IMR-90 (cell line): ENCODE results near the gene CCN5. TPM values are rescaled to one million over a fixed set of nuclear protein-coding genes. Genes with fewer than 3 reads are reported as not detected.

Experiments
- ATAC-seq: fragments of 200-7000 bp; cut with Tn5 transposase; 2 replicates; pipeline ENCODE4 v1.9.1; 2020; ENCODE audit warnings: low read depth, mild to moderate bottlenecking, moderate library complexity
- BruUV-seq: library from RNA; stranded (reverse); fragments of 400-500 nt; replicated peaks from 2 replicates; lab custom pipeline; 2021; lab: Mats Ljungman, UMichigan
- CTCF ChIA-PET: fragments of 300-600 bp; formaldehyde crosslinking; extraction: SDS; loops from one replicate; lab custom pipeline; 2021; ENCODE audit warnings: antibody characterized with exemption; lab: Yijun Ruan, JAX
- POLR2A ChIA-PET: fragments of 300-600 bp; sonication (Branson Sonifier 250); formaldehyde crosslinking; loops from one replicate; lab custom pipeline; 2022; ENCODE audit warnings: antibody characterized with exemption; ENCODE audit not compliant: unreplicated experiment; lab: Charles Lee
- DNase-seq: peaks from one replicate; pipeline ENCODE4 v3.0.0; 2013
- H2AFZ ChIP-seq: replicated peaks from 2 replicates; pipeline ENCODE3; 2013; ENCODE audit warnings: low read length, mild to moderate bottlenecking; ENCODE audit not compliant: poor library complexity
- H2AK5ac ChIP-seq: 2 replicates; pipeline ENCODE4 v1.6.1; 2013; ENCODE audit warnings: low read depth, low read length, inconsistent platforms
- H2AK9ac ChIP-seq: replicated peaks from 2 replicates; pipeline ENCODE3; 2013; ENCODE audit warnings: mild to moderate bottlenecking, low read depth, low read length, moderate library complexity; ENCODE audit not compliant: poor library complexity
- H2BK120ac ChIP-seq: 2 replicates; pipeline ENCODE4 v1.6.1; 2013; ENCODE audit warnings: low read depth, low read length, inconsistent platforms
- H2BK15ac ChIP-seq: 3 replicates; pipeline ENCODE4 v1.6.1; 2013; ENCODE audit warnings: low read depth, low read length, inconsistent platforms
- H2BK20ac ChIP-seq: 2 replicates; pipeline ENCODE4 v1.6.1; 2013; ENCODE audit warnings: low read depth, mild to moderate bottlenecking, inconsistent platforms, low read length, moderate library complexity
- H2BK5ac ChIP-seq: 2 replicates; pipeline ENCODE4 v1.6.1; 2013; ENCODE audit warnings: mild to moderate bottlenecking, low read depth, low read length, inconsistent platforms; ENCODE audit not compliant: poor library complexity, severe bottlenecking
- H3K14ac ChIP-seq: replicated peaks from 2 replicates; pipeline ENCODE4 v1.6.1; 2013; ENCODE audit warnings: low read depth, low read length, inconsistent platforms
- H3K18ac ChIP-seq: 2 replicates; pipeline ENCODE4 v1.6.1; 2013; ENCODE audit warnings: low read depth, low read length, control low read depth
- H3K23ac ChIP-seq: 2 replicates; pipeline ENCODE4 v1.6.1; 2013; ENCODE audit warnings: low read depth, low read length, inconsistent platforms
- H3K27ac ChIP-seq: 2 replicates; pipeline ENCODE4 v1.5.1; 2013; ENCODE audit warnings: mild to moderate bottlenecking, control low read depth, low read length; ENCODE audit not compliant: insufficient read depth
- H3K27me3 ChIP-seq: 2 replicates; pipeline ENCODE4 v1.6.1; 2013; ENCODE audit warnings: low read length; ENCODE audit not compliant: control insufficient read depth, insufficient read depth
- H3K36me3 ChIP-seq: 2 replicates; pipeline ENCODE4 v1.6.1; 2013; ENCODE audit warnings: low read length, mixed read lengths; ENCODE audit not compliant: control insufficient read depth, insufficient read depth
- H3K4ac ChIP-seq: 2 replicates; pipeline ENCODE4 v1.6.1; 2013; ENCODE audit warnings: low read depth, low read length, inconsistent platforms
- H3K4me1 ChIP-seq: 2 replicates; pipeline ENCODE4 v1.6.1; 2013; ENCODE audit warnings: low read length, mixed read lengths; ENCODE audit not compliant: control insufficient read depth, insufficient read depth
- H3K4me2 ChIP-seq: 2 replicates; pipeline ENCODE4 v1.6.1; 2013; ENCODE audit warnings: low read depth, mild to moderate bottlenecking, control low read depth, low read length, moderate library complexity
- H3K4me3 ChIP-seq: 2 replicates; pipeline ENCODE4 v1.5.1; 2013; ENCODE audit warnings: low read depth, mild to moderate bottlenecking, control low read depth, low read length, moderate library complexity; ENCODE audit not compliant: insufficient read depth
- H3K56ac ChIP-seq: 2 replicates; pipeline ENCODE4 v1.6.1; 2013; ENCODE audit warnings: low read length, inconsistent platforms; ENCODE audit not compliant: insufficient read depth; ENCODE audit errors: extremely low read depth
- H3K79me1 ChIP-seq, 2 experiments: 2 replicates each; pipeline ENCODE4 v1.6.1; 2013; ENCODE audit warnings: low read length in 2 of 2, inconsistent platforms in 1 of 2, low read depth in 1 of 2
- H3K9ac ChIP-seq: 2 replicates; pipeline ENCODE4 v1.6.1; 2013; ENCODE audit warnings: low read depth, low read length, control low read depth
- H3K9me1 ChIP-seq: 2 replicates; pipeline ENCODE4 v1.6.1; 2013; ENCODE audit warnings: low read length, inconsistent platforms; ENCODE audit not compliant: insufficient read depth
- H3K9me3 ChIP-seq: 2 replicates; pipeline ENCODE4 v1.6.1; 2013; ENCODE audit warnings: low read length; ENCODE audit not compliant: control insufficient read depth, insufficient read depth
- H4K20me1 ChIP-seq: 2 replicates; pipeline ENCODE4 v1.6.1; 2013; ENCODE audit warnings: low read length, inconsistent platforms; ENCODE audit not compliant: insufficient read depth
- H4K5ac ChIP-seq: 2 replicates; pipeline ENCODE4 v1.6.1; 2013; ENCODE audit warnings: mild to moderate bottlenecking, low read depth, low read length, control low read depth
- H4K8ac ChIP-seq, 2 experiments: 2 replicates each; pipeline ENCODE4 v1.6.1; 2013; ENCODE audit warnings: low read depth in 2 of 2, low read length in 2 of 2, control low read depth in 1 of 2, inconsistent platforms in 1 of 2
- H4K91ac ChIP-seq: 2 replicates; pipeline ENCODE4 v1.6.1; 2013; ENCODE audit warnings: low read depth, low read length, inconsistent platforms; ENCODE audit not compliant: insufficient read depth
- BHLHE40 ChIP-seq: fragments of 150-350 bp; IDR thresholded peaks from 2 replicates; pipeline ENCODE4 v1.6.1; 2016; ENCODE audit warnings: mild to moderate bottlenecking, low read depth, low read length
- CEBPB ChIP-seq: IDR thresholded peaks from 2 replicates; pipeline ENCODE4 v1.6.1; 2012; ENCODE audit warnings: low read depth, low read length, improper control_type of control experiment
- CTCF ChIP-seq: conservative IDR thresholded peaks from 2 replicates; pipeline ENCODE4 v1.5.1; 2012; ENCODE audit warnings: mild to moderate bottlenecking, low read depth, low read length, improper control_type of control experiment
- FOS ChIP-seq: fragments of 150-350 bp; IDR thresholded peaks from 2 replicates; pipeline ENCODE4 v1.6.1; 2016; ENCODE audit warnings: low read depth, low read length
- MAFK ChIP-seq: IDR thresholded peaks from 2 replicates; pipeline ENCODE4 v1.6.1; 2012; ENCODE audit warnings: low read depth, low read length, improper control_type of control experiment
- MXI1 ChIP-seq: IDR thresholded peaks from 2 replicates; pipeline ENCODE4 v1.6.1; 2012; ENCODE audit warnings: low read depth, mild to moderate bottlenecking, low read length, moderate library complexity, borderline replicate concordance
- NFE2L2 ChIP-seq: fragments of 150-350 bp; IDR thresholded peaks from 2 replicates; pipeline ENCODE4 v1.6.1; 2016; ENCODE audit warnings: low read depth, mild to moderate bottlenecking, low read length
- POLR2A ChIP-seq: IDR thresholded peaks from 2 replicates; pipeline ENCODE4 v1.6.1; 2012; ENCODE audit warnings: mild to moderate bottlenecking, low read depth, low read length
- RAD21 ChIP-seq: IDR thresholded peaks from 2 replicates; pipeline ENCODE4 v1.6.1; 2012; ENCODE audit warnings: low read length, improper control_type of control experiment
- RFX5 ChIP-seq: IDR thresholded peaks from 2 replicates; pipeline ENCODE4 v1.8.0; 2012; ENCODE audit warnings: low read depth, mild to moderate bottlenecking, low read length, moderate library complexity
- SMC3 ChIP-seq: fragments of 150-350 bp; IDR thresholded peaks from 2 replicates; pipeline ENCODE4 v1.6.1; 2016; ENCODE audit warnings: low read depth, mild to moderate bottlenecking, antibody characterized with exemption, low read length, moderate library complexity
- WGBS, 2 experiments: methylation state at CpG; one replicate each; pipeline versions ENCODE4 v1.1.5 to v1.1.7; 2013; ENCODE audit warnings: missing lambda C conversion rate in 2 of 2; ENCODE audit not compliant: insufficient read length in 1 of 2; ENCODE audit errors: extremely low coverage in 2 of 2; 5-methylcytosine and 5-hydroxymethylcytosine counted together
- dilution Hi-C: fragments of 300-500 bp; cut with HindIII; formaldehyde crosslinking; loops from one replicate; pipeline ENCODE4 v1.14.3; 2018; ENCODE audit warnings: low sequenced_read_pairs; ENCODE audit not compliant: unreplicated experiment
- in situ Hi-C: fragments of 300-500 bp; cut with MboI; formaldehyde crosslinking; loops from 3 replicates; pipeline ENCODE4 v1.14.3; 2019; ENCODE audit warnings: low sequenced_read_pairs, inconsistent platforms, mixed read lengths
- intact Hi-C: fragments of 100-400 bp; cut with micrococcal nuclease; formaldehyde crosslinking; loops from 2 replicates; pipeline ENCODE4 v1.10.0; 2022
- polyA plus RNA-seq, 3 experiments: library from polyadenylated mRNA; depleted of rRNA; stranded (reverse); fragments of >200 nt; gene quantifications; 2 replicates each; pipeline ENCODE4 v1.2.3, GENCODE V29; 2012; ENCODE audit warnings: low replicate concordance in 1 of 3
- total RNA-seq: library from RNA; depleted of rRNA; stranded (reverse); fragments of >200 nt; gene quantifications from 2 replicates; pipeline ENCODE4 v1.2.3, GENCODE V29; 2012

Gene CCN5
- total and polyA plus RNA-seq, 2 of the 4 experiments (the other 2 are of a cell fraction), result not detected

DNA sequence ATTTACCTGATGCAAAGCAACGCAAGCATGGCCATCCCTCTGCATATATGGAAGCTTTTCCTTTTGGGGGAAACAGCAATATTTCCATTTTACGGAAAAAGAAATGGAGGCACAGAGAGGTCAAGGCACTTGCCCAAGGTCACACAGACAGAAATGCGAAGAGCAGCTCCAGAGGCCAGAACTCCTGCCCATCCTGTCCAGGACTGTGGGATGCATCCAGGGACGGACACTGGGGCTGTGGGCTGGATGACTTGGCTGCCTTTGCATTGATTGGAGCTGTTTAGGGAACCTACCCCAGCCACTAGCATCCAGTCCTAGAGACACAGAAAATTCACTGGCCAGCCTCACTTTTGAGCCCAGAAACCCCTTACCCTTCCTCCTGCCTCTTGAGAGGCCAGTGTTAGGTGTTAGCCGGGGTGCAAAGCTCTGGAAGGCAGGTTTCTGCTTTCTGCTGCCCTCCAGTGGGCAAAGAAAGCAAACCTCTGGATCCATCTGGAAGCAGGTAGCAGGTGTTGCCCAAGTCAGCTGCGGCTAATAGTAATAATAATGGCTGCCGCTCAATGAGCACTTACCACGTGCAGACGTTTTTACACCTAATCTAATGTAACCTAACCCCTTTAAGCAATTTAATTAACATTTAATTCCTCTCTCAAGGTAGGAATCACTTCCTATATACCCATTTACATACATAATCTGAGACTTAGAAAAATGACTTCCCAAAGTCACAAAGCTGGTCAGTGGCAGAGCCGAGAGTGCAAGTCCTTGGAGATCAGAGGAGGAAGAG is 31.7 kb upstream of the CCN5 start:
- DNase-seq (peak; percentile 42), ATAC-seq (peak; percentile 69)
- POLR2A ChIA-PET, result no interaction called here
- Histone ChIP-seq H3K27me3 (peaks cover 9% of the 10 kb centered on the region), H2BK15ac (no peak overlapping the region), H2AK5ac (no peak overlapping the region), H4K8ac (no peak overlapping the region), H4K20me1 (no peaks in the 10 kb centered on the region), H3K4me1 (peaks cover under 1% of the 10 kb centered on the region; the same call in 1 of the 2 replicates), H4K91ac (no peak overlapping the region), H3K9ac (no peak overlapping the region), H3K4me2 (no peak overlapping the region), H2BK120ac (no peak overlapping the region), H3K56ac (no peak overlapping the region), H2BK20ac (no peak overlapping the region), H3K14ac (no peak overlapping the region), H2BK5ac (no peak overlapping the region), H2AK9ac (peak overlapping the region; percentile 62), H3K23ac (no peak overlapping the region), H3K18ac (no peak overlapping the region), H3K4ac (no peak overlapping the region), H3K27ac (no peak overlapping the region), H4K5ac (no peak overlapping the region), H3K4me3 (no peak overlapping the region), H3K9me1 (no peaks in the 10 kb centered on the region), H3K9me3 (no peaks in the 10 kb centered on the region), H3K79me1 (no peaks in the 10 kb centered on the region), H2AFZ (peak overlapping the region; percentile 1), H3K36me3 (no peaks in the 10 kb centered on the region)
- intact Hi-C loops (no loop called here), in situ Hi-C loops (loop anchor here (10.0 kb wide), 1 partner anchor 181 kb away; no protein-coding TSS in a partner anchor), dilution Hi-C loops (no loop called here)
- 35% methylated on average over 7 of the region's 10 CpGs; no CpG with 5 or more reads in 1 of the 2 experiments for WGBS, 2 experiments
- no TSS peak for BruUV-seq
- CTCF ChIA-PET, result interaction anchor here (0.5 to 4.5 kb wide), 11 partner anchors 9 to 300 kb away, joined by 3 to 31 read pairs (median 3); no protein-coding TSS in a partner anchor
- TF ChIP-seq RFX5, result no peak
- TF ChIP-seq NFE2L2, result no peak
- peak; percentile 75 for TF ChIP-seq SMC3
- TF ChIP-seq CTCF, result peak; percentile 65
- no peak for TF ChIP-seq MAFK
- peak; percentile 48; the same call in 1 of the 2 replicates for TF ChIP-seq CEBPB
- peak; percentile 64 for TF ChIP-seq RAD21
- no peak for TF ChIP-seq BHLHE40
- no peak for TF ChIP-seq POLR2A
- no peak for TF ChIP-seq MXI1
- no peak for TF ChIP-seq FOS
